ENCODE data around the gene B4GALT2. TPM values are rescaled to one million over a fixed set of nuclear protein-coding genes. Genes with fewer than 3 reads are reported as not detected.
A peak's percentile ranks its signal among the peaks of the same experiment; 100 is the strongest.

B4GALT2 gene
- total and polyA plus RNA-seq, 9 of the 15 experiments (the other 6 are each of a cell fraction or from before 2014, with no cell fraction given), result 1.3 to 86.8 (median 43.8) TPM

GRCh38 chr1:43946236-43947060, 32.6 kb upstream of the B4GALT2 start, which contains the start of gene IPO13 (continued):
- peak; percentile 94 for TF ChIP-seq ETS1 (conservative IDR thresholded peaks at IDR 0.05; ENCODE audit: control insufficient read depth, low read depth, low read length)
- peak in 1 of 2 experiments; percentile 90; a peak in 2 of 4 replicates for TF ChIP-seq ZNF639 (CRISPR knock-in tag; conservative IDR thresholded peaks at IDR 0.05 in 1 of 2, IDR thresholded peaks at IDR 0.05 in 1 of 2)
- TF ChIP-seq POLR2AphosphoS2 (IDR thresholded peaks at IDR 0.05; ENCODE audit: low read length), result no peak
- TF ChIP-seq E2F1 (CRISPR knock-in tag; IDR thresholded peaks at IDR 0.05), result peak; percentile 83; the same call in 1 of the 2 replicates
- peak; percentile 22; the same call in 1 of the 2 replicates for TF ChIP-seq HDAC8 (tag; IDR thresholded peaks at IDR 0.05)
- peak; percentile 73 for TF ChIP-seq SMAD4 (CRISPR knock-in tag; conservative IDR thresholded peaks at IDR 0.05)
- no peak for TF ChIP-seq ZNF696 (CRISPR knock-in tag; conservative IDR thresholded peaks at IDR 0.05)
- TF ChIP-seq DDX20 (tag; IDR thresholded peaks at IDR 0.05; ENCODE audit: low read depth), result no peak
- TF ChIP-seq FOXA3 (CRISPR knock-in tag; conservative IDR thresholded peaks at IDR 0.05 in 1 of 2, IDR thresholded peaks at IDR 0.05 in 1 of 2), result peak in 1 of 2 experiments; percentile 91; a peak in 2 of 4 replicates
- peak; percentile 95 for TF ChIP-seq PKNOX1 (IDR thresholded peaks at IDR 0.05)
- TF ChIP-seq ZBTB9 (CRISPR knock-in tag; IDR thresholded peaks at IDR 0.05), result no peak; the same call in none of the 2 replicates
- TF ChIP-seq GABPB1 (CRISPR knock-in tag; IDR thresholded peaks at IDR 0.05), result peak; percentile 95
- peak in 1 of 2 experiments; percentile 72; a peak in 1 of 4 replicates for TF ChIP-seq TBL1XR1 (IDR thresholded peaks at IDR 0.05; ENCODE audit: low read length in 2 of 2)
- peak in 1 of 2 experiments; percentile 68; a peak in 1 of 3 replicates for TF ChIP-seq CBX3 (IDR thresholded peaks at IDR 0.05; ENCODE audit: borderline replicate concordance in 1 of 2, low read length in 2 of 2)
- TF ChIP-seq ESRRB (CRISPR knock-in tag; IDR thresholded peaks at IDR 0.05; ENCODE audit: borderline replicate concordance), result no peak
- TF ChIP-seq NCOA1 (IDR thresholded peaks at IDR 0.05; ENCODE audit: low read depth), result no peak; the same call in 1 of the 2 replicates
- TF ChIP-seq ELK1 (CRISPR knock-in tag; IDR thresholded peaks at IDR 0.05), result no peak
- TF ChIP-seq ETV5 (CRISPR knock-in tag; IDR thresholded peaks at IDR 0.05; ENCODE audit: low read depth), result peak; percentile 91

All from K562 (cell line).